ENCODE measurements around the gene SLC35D3.
"Not testable (repeated sequence)": the region's sequence is repeated elsewhere in the genome, so short reads cannot be mapped to it uniquely, and the experiment has no call there.

SLC35D3 gene

DNA sequence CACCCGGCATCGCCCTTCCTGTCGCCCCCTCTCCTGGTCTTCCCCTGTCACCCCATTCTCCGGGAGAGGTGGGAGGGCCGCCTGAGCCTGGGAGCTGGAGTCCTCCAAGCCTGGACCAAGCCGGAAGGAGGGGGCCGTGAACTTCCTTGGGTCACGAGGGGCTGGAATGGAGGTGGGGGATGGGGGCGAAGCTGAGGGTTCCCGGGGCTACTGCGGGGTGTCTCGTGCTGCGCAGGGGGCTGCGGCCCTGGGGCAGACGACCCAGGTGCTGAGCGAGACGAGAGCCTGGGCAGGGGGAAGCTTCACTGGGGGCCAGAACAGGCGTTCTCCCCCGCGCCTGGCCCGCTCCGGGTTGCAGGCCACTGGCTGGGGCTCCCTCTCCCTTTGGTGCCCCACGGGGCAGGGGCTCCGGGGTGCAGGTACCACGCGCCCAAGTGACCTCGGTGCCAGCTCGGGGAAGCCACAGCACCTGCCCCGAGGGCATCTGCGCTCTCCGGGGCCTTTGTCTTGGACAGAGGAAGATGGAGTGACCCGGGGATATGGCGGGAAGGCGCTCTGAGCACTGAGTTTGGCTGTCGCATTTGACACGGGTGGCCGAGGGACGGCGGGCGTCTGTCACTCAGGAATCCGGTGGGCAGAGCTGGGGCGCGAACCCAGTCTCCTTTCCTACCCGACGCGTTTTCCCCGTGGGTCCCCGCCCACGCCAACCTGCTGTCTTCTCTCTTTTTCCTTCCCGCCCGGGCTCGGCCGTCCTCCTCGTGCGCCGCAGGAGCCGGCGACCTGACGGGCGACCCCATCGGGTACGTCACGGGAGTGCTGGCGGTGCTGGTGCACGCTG lies 1.2 kb downstream of the SLC35D3 start:
- no peak for DNase-seq (ENCODE audit: low spot score)

DNA sequence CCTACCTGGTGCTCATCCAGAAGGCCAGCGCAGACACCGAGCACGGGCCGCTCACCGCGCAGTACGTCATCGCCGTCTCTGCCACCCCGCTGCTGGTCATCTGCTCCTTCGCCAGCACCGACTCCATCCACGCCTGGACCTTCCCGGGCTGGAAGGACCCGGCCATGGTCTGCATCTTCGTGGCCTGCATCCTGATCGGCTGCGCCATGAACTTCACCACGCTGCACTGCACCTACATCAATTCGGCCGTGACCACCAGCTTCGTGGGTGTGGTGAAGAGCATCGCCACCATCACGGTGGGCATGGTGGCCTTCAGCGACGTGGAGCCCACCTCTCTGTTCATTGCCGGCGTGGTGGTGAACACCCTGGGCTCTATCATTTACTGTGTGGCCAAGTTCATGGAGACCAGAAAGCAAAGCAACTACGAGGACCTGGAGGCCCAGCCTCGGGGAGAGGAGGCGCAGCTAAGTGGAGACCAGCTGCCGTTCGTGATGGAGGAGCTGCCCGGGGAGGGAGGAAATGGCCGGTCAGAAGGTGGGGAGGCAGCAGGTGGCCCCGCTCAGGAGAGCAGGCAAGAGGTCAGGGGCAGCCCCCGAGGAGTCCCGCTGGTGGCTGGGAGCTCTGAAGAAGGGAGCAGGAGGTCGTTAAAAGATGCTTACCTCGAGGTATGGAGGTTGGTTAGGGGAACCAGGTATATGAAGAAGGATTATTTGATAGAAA lies 2.0 kb downstream of the SLC35D3 start:
- no peak for DNase-seq (ENCODE audit: low spot score)

DNA sequence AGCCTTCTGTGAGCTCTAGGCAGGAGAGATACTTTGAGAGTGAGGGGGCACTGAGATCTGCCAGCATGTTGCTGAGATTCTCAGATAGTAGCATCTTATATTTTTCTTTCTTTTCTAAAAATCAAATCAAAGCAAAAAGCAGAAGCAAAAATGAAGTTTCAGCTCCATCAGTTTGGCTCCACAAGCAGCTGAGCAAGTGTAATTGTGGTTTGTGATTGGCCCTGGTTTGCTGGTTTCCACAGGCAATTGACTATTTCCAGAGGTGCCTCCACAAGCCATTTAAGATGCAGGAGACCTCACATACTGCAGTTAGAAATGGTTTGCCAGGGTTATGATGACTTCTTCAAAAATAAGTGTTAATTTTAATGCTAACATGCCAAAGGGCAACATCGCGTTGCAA lies 4.3 kb downstream of the SLC35D3 start:
- DNase-seq (ENCODE audit: low spot score), result no peak

DNA sequence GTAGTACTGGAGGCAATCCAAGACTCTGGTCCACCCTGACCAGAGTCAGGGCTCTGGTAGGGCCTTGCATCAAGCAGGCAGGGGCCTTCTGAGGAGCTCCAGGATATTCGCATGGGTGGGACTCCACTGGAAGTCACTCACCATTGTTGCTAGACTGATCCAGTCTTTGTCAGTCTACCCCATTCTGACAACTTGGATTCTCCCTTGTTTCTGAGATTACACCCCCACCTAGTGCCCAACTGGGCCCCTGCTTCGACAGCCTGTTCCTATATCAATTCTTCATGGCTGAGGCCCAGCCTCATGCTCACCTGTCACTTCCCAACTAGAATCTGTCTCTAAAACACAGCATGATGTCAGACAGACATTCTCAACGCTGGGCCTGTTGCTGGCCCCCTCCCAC lies 5.2 kb downstream of the SLC35D3 start:
- DNase-seq (ENCODE audit: low spot score), result peak; percentile 9

DNA sequence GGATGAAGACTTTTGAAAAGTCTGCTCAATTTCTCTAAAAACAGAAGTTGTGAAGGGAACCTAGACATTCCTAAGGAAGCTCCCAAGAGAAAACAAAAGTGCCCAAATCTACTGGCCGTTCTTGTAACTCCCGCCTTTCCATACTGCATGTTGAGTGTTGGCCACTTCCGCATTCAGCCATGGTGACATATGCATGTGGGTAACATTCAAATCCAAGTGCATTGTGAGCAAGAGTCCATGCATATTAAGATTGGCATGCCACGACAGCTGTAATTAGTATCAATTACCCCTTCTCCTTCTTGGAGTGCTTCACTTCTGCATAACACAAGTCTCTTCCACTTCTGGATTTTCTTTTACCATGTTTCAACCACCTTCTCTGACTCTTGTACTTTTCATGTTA lies 8.4 kb downstream of the SLC35D3 start:
- no peak for DNase-seq (ENCODE audit: low spot score)

DNA sequence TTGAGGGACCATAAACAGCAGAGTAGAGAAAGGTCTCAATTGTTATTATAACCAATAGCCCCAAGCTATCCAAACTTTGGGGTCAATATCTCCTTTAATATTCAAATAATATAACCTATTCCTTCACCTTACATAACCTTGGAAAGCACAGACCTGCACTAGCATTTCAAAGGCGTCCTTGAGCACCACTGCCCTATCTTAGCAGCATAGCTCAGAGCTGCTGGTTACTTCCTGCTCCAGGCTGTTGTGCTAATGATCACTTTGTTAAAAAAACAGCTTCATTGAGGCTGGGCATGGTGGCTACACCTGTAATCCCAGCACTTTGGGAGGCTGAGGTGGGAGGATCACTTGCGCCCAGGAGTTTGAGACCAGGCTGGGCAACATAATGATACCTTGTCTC lies 10.5 kb downstream of the SLC35D3 start:
- DNase-seq (ENCODE audit: low spot score), result no peak

DNA sequence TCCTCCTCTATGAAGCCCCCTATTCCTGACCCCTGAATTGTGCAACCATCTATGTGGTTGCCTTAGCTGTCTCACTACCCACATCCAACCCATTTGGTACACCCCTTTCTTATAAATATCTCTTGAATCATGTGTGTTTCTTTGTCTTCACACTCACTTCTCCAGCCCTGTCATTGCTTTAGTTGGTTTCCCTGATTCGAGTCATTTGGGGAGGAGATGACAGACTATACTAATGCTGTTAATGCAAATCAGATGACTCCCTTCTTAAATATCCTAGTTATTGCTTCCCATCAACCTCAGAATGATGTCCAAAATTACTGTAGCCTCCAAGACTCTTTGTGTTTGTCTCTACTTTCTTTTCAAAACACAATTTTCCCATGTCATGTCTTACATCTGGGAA lies 23.0 kb downstream of the SLC35D3 start:
- peak; percentile 58 for DNase-seq (ENCODE audit: low spot score)

DNA sequence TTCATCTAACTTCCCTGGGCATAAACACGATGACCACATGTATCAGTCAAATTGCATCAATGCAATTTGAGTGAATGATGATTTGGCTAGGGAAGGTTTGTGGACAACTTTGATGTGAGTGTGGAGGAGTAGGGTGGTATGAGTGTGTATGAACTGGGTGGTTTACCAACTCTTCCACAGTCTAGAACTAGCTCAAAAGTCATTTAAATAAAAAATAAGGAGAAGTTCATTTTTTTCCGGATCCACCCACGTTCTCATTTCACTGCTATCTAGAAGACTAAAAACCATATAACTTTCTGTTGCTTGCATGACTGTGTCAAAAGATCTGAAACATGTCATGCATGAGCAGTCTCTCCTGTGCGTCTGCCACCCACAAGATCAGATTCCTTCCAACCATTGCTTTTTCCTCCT lies 23.6 kb downstream of the SLC35D3 start:
- DNase-seq (ENCODE audit: low spot score), result peak; percentile 62

DNA sequence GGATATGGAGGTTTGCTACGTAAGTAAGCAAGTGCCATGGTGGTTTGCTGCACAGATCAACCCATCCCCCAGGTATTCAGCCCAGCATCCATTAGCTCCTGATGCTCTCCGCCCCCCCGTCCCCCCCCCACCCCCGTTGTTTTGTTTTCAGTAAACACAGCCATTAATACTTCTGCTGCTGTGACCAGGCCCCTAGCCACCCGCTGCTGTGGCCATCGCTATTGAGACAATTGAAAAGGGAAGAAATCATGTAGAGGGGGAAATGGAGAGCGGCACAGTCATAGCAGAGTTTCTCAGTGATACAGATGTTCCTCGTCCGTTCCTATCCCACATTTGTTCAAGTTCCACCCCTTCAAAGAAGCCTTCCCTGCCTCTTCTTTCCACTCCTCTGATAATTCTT lies 24.9 kb downstream of the SLC35D3 start:
- no peak for DNase-seq (ENCODE audit: low spot score)

DNA sequence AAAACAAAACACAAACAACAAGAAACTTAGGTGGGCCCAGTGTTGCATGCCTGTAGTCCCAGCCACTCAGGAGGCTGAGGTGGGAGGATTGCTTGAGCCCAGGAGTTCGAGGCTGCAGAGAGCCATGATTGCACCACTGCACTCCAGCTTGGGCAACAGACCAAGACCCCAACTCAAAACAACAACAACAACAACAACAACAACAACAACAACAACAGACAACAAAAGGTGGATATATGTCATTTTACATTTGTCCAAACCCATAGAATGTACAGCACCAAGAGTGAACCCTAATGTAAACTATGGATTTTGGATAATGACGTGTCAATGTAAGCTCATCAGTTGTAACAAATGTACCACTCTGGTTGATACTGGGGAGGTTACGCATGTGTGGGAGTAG lies 27.9 kb downstream of the SLC35D3 start:
- not testable (repeated sequence) for DNase-seq (ENCODE audit: low spot score)

DNA sequence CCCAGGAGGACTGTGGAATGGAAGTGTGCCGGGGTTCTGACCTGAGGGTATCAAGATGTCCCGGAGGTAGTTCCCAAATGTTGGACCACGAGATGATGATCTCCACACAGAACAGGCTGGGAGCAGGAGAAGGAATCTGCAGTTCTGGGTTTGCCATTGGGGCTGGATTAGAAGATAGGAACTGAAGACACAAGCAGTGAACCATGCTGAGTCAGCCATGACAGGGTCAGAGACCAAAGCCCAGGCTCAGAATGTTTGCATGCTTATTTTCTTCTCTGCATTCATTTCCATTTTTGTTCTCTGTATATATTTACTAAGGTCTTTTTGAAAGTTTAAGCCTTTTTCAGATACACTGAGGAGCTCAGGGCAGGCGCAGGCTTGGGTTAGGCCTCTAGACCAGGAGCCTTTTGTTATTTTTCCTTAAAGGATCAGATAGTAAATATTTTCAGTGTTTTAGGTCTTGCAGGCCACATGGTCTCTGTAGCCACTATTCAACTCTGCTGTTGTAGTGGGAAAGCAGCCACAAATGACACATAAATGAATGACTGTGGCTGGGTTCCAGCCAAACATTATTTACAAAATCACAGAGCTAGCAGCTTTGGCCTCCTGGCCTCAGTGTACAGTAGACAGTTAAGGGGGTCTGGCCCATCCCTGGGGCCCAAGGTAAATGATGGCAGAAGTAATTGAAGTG lies 28.5 kb downstream of the SLC35D3 start:
- no peak for DNase-seq (ENCODE audit: low spot score)

DNA sequence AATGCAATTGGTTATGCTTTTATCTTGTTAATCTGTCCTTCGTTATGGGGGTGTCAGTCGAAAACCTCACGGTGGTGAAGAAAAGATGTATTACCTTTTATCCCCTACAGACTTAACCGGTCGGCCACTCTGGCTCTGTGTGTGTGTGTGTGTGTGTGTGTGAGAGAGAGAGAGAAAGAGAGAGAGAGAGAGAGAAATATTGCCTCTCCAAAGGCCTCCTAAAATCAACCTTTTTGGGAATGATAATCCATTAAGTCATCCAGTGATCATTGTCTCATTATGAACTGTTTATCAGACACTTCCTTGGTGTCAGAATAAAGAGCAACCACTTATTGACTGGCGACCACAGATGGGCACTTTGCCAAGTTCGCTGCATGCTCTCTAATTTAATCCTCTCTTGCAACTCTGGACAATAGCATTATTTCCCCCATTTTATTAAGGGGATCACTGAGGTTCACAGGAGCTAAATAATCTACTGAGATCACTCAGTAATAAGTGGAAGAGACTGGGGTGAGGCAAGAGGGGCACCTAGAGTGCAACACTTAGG lies 30.7 kb downstream of the SLC35D3 start:
- DNase-seq (ENCODE audit: low spot score), result no peak

DNA sequence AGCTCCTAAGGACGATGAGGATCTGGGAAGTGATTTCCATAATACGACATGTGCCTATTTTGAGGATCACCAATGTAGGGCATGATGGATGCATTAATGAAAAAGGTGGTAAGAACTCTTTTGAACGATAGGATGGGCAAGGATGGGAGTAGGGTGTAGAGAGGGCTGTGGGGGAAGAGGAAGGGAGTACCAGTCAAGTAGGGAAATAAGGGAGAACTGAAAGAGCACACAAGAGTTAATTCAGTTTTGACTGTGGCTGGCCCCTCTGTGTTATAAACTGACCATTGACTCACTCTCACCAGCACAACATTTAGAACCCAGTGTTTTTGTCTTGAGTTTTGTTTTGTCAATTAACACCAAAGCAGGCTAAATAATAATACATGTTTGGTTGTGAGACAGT lies 33.0 kb downstream of the SLC35D3 start:
- no peak for DNase-seq (ENCODE audit: low spot score)

DNA sequence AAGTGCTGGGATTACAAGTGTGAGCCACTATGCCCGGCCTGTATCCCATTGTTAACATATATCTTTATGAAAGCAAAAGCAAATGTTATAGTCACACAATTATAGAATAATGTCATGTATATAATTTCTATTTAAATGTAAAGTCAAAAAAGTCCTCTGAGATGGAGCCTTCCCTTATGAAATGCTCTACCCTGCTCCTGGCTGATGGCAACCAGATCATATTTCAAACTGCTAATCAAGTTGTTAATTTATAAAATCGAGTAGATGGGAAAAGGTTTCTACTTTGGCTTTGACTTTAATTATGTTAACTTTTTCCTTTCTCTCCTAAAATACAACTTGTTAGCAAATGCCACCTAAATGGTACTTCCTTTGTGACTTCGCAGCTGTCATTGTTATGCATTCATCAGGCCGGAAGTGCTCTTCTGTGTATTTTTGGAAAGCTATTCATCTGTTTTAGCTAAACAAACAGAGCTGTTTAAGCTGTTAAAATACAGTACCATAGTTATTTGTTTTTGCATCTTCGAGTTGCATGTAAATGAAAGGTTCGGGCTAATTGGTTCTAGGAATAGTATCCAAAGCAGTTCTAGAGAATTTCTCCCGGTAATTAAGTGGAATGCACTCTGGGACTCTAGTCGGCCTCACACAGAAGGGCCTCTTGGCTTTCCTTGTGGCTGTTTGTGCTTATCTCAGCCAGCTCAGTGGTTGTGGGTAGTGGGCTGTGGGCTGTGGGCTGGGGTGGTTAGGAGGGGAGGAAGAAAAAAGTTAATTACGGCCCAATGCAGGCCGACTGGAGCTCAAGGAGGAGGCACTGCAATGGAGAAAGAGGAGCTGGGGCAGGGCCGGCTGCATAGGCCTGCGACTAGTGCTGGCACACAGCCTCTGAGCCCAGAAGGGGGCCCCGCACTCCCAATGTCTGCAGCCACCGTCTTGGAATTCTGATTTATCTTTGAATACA lies 34.8 kb downstream of the SLC35D3 start:
- no peak for DNase-seq (ENCODE audit: low spot score)

DNA sequence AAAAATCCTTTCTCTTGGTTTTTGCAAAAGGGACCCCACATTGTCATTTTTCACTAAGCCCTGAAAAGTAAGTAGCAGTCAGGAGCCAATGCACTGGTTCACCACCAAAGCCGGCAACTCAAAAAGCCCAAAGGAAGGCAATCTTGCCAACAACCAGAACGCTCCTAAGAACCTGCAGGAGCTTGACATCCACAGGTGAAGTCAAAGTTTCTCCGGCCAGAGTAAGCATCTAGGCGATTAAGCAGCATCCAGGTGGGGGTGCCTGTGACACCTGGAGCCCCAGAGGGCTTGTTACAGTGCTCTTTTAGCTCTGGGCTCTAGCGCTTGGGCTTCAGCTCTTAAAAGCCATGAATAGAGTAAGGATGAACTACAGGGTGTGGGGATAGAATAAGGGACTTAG lies 36.1 kb downstream of the SLC35D3 start:
- DNase-seq (ENCODE audit: low spot score), result no peak

DNA sequence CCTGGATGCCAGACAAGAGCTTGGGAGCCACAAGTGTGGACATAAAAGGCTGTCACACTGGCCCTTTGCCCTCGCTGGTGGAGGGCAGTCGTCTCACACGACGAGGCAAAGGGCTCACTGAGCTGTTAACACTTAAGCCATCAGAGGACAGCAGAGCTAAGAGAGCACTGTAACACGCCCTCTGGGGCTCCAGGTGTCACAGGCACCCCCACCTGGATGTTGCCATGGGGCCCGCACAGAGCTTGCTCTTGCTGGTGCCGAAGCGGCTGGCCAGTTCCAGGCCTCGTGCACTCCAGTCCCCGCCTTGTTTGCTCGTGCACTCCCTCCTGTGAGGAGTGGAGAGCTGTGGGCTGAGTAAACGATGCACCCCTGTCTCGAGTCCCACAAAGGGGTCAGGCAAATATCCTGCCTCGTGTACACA lies 37.4 kb downstream of the SLC35D3 start:
- DNase-seq (ENCODE audit: low spot score), result no peak

DNA sequence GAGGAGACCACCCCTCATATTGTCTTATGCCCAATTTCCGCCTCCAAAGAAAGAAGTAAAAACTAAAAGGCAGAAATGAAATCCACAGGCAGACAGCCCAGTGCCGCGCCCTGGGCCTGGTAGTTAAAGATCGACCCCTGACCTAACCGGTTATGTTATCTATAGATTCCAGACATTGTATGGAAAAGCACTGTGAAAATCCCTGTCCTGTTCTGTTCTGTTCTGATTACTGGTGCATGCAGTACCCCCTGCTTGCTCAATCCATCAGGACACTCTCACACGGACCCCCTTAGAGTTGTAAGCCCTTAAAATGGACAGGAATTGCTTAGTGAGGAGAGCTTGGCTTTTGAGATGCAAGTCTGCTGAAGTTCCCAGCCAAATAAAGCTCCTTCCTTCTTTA lies 37.8 kb downstream of the SLC35D3 start:
- DNase-seq (ENCODE audit: low spot score), result not testable (repeated sequence)

DNA sequence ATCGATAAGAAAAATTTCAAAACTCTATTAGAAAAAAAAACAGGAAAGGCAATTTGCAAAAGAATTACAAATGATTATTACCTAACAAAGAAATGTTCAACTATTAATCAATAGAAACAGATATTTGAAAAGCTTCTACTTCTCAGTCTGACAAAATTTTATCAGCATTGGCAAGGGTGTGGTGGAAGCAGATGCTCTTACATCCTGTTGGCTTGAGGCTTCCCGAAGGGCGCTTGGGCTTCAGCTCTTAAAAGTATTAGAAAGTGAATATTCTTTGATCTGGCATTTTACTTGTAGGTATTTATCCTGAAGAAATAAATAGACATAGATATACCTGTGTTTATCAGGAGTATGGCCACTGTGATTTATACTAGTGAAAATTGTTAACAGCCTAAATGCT lies 38.7 kb downstream of the SLC35D3 start:
- DNase-seq (ENCODE audit: low spot score), result no peak

DNA sequence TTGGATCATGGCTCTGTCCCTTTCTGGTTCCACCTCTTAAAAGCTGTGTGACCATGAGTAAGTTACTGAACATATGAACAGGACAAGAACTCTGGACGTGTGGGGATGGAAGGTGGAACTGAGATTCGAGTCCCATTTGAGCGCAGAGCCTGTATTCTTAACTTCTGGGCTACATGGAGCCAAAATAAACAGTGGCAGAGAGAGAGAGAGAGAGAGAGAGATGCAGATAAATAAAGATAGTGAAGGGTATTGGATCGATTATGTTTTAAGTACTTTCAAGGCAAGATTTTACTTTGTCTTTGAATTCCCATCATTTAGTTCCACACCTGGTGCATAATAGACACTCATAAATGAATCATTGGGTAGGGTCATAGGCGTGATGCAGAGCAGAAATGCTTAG lies 39.7 kb downstream of the SLC35D3 start:
- no peak for DNase-seq (ENCODE audit: low spot score)

DNA sequence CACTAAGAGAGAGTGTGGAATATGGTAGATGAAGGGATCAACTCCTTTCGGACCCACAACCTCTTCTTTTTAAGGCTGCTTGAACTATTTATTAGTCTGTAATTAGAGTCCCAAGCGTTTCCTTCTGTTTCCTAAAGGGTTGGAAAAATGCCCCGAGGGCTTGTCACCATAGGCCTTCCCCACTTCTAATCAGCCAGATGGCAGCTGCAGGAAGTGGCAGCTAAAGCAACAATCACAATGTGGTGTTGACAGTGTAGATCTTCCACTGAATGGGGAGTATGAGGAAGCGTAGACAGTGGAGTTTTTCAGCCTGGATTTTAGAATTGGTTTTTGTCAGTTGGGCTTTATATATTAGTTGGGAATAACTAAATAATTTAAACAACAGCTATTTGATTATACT lies 40.6 kb downstream of the SLC35D3 start:
- no peak for DNase-seq (ENCODE audit: low spot score)

DNA sequence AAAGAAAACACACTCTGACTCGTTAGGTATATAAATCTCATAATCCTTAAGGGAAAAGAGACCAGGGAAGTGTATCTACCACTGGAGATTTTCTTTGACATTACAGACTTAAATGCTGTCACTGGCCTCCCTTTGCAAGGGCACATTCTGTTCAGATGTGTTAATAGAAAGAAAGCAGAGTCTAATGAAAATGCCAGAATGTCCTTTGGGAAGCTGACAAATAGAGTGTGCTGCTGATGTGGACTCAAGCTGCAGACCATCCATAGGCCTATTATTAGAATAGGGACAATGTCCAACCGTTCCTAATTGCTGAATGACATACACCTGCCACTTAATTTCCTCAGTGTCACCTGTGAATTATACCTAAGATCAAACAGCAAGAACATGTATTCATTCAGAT lies 41.2 kb downstream of the SLC35D3 start:
- no peak for DNase-seq (ENCODE audit: low spot score)

DNA sequence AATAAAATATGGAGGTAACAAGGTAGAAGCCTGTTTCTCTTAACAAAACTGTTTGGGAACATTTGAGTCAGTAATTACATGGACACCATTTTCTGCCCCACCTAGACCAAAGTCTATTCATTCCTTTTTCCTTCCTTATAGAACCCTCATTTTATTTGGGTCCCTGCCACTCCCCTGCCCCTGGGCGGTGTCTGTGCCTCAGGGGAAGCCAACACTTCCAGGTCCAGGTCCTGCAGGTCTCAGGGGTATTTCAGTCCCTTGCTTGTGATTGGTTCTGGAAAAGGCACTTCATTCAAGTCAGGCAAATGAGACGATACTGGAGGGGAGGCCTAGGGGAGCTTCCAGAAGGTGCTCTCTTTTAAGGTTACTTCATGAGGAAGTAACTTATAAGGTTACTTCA lies 42.3 kb downstream of the SLC35D3 start:
- no peak for DNase-seq (ENCODE audit: low spot score)

Data from kidney tubule cell (primary cell).